ENCODE results near the gene CARD19. TPM values are rescaled to one million over a fixed set of nuclear protein-coding genes. Genes with fewer than 3 reads are reported as not detected.

Gene CARD19
- total and polyA plus RNA-seq, 9 of the 15 experiments (the other 6 are each of a cell fraction or from before 2014, with no cell fraction given): 0.90 to 34.9 (median 14.6) TPM

- 0 out of 2 replicates have a peak, but pooled peaks have one; percentile 16 for TF ChIP-seq MYNN (IDR thresholded peaks at IDR 0.05)
- no peak for TF ChIP-seq MYNN (CRISPR knock-in tag; IDR thresholded peaks at IDR 0.05)
- no peak for TF ChIP-seq TFAM (CRISPR knock-in tag; conservative IDR thresholded peaks at IDR 0.05)
- TF ChIP-seq CREB1 (IDR thresholded peaks at IDR 0.05): peak; percentile 60; the same call in 1 of the 2 replicates
- no peak; the same call in 1 of the 2 replicates for TF ChIP-seq CREB1 (CRISPR knock-in tag; IDR thresholded peaks at IDR 0.05)
These were observed 549 bp upstream of the CARD19 start (continued) for GRCh38 chr9:93095205-93096130.

GRCh38 chr9:93096811-93097382 lies 880 bp downstream of the CARD19 start:
- 32% methylated on average over 16 of the region's 16 CpGs for WGBS (ENCODE audit: insufficient coverage, low coverage, missing lambda C conversion rate)
- Histone ChIP-seq H3K9me3 (replicated peaks; ENCODE audit: control insufficient read depth, insufficient read depth, low read depth, low read length) (no peaks in the 10 kb centered on the region), H4K20me1 (replicated peaks; ENCODE audit: control insufficient read depth, insufficient read depth, low read length) (0 out of 2 replicates have a peak, but pooled peaks cover 4% of the 10 kb centered on the region), H3K9me1 (ENCODE audit: control insufficient read depth, insufficient read depth, low read length) (peaks cover 4% of the 10 kb centered on the region), H2AFZ (ENCODE audit: low read depth, low read length) (peak overlapping the region; percentile 81), H3K36me3 (ENCODE audit: control insufficient read depth, insufficient read depth, low read length) (no peaks in the 10 kb centered on the region), H3K4me2 (ENCODE audit: insufficient read depth, low read length) (peak overlapping the region; percentile 81), H3K4me3 (peak overlapping the region; percentile 75), H3K4me1 (replicated peaks in 1 of 2; ENCODE audit: control insufficient read depth in 2 of 2, insufficient read depth in 2 of 2, low read length in 2 of 2) (peaks cover 26 to 52% of the 10 kb centered on the region in 2 experiments), H3K9ac (ENCODE audit: insufficient read depth in 1 of 2, low read depth in 2 of 2, low read length in 2 of 2) (peak overlapping the region; percentile 55 to 89), H3K27me3 (ENCODE audit: control insufficient read depth in 2 of 2, insufficient read depth in 2 of 2, low read length in 2 of 2) (no peaks in the 10 kb centered on the region), H3K27ac (ENCODE audit: extremely low read depth, low read depth, low read length) (no peak overlapping the region), H3K79me2 (ENCODE audit: control insufficient read depth, insufficient read depth, low read length) (no peaks in the 10 kb centered on the region; the same call in 2 of the 3 replicates)
- ChIA-PET CTCF (ENCODE audit: low intra/inter-chr PET ratio) (no interaction called here), POLR2A (interaction anchor here (1.4 to 2.9 kb wide), 2 partner anchors 11 to 32 kb away, joined by 4 to 16 read pairs; no protein-coding TSS in a partner anchor)
- intact Hi-C loops (cut with micrococcal nuclease) (loop anchor here (5.0 kb wide), 1 partner anchor 35 kb away; no protein-coding TSS in a partner anchor), in situ Hi-C loops (cut with MboI) (no loop called here)
- FAIRE-seq: no peak
- DNase-seq (ENCODE audit: extremely low read depth in 1 of 4, low spot score in 3 of 4): no peak
- ATAC-seq: no peak
- BruUV-seq (replicated peaks): no TSS peak
- TF ChIP-seq ZNF318 (IDR thresholded peaks at IDR 0.05; ENCODE audit: borderline replicate concordance in 1 of 2, low read depth in 1 of 2) (no peak), NELFE (IDR thresholded peaks at IDR 0.05; ENCODE audit: insufficient read depth, insufficient read length) (no peak), MAFF (IDR thresholded peaks at IDR 0.05; ENCODE audit: low read length) (no peak), ETS2 (tag; IDR thresholded peaks at IDR 0.05; ENCODE audit: borderline replicate concordance, poor library complexity, severe bottlenecking) (no peak), CSDE1 (IDR thresholded peaks at IDR 0.05) (no peak)

Measured in K562 (cell line).